GM19467 (cell line): ENCODE results near the gene MAGEA3.
"Not testable (repeated sequence)": the region's sequence is repeated elsewhere in the genome, so short reads cannot be mapped to it uniquely, and the experiment has no call there.

Source experiments
- ATAC-seq: cut with Tn5 transposase; IDR thresholded peaks from one replicate; pipeline ENCODE4 v1.9.1; 2021; ENCODE audit warnings: mild to moderate bottlenecking, moderate library complexity; ENCODE audit not compliant: unreplicated experiment

MAGEA3 gene

DNA sequence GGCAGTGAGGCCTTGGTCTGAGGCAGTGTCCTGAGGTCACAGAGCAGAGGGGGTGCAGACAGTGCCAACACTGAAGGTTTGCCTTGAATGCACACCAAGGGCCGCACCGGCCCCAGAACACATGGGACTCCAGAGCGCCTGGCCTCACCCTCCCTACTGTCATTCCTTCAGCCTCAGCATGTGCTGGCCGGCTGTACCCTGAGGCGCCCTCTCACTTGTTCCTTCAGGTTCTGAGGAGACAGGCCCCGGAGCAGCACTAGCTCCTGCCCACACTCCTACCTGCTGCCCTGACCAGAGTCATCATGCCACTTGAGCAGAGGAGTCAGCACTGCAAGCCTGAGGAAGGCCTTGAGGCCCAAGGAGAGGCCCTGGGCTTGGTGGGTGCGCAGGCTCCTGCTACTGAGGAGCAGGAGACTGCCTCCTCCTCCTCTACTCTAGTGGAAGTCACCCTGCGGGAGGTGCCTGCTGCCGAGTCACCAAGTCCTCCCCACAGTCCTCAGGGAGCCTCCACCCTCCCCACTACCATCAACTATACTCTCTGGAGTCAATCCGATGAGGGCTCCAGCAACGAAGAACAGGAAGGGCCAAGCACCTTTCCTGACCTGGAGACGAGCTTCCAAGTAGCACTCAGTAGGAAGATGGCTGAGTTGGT, 37.4 kb downstream of the MAGEA3 start:
- ATAC-seq: no peak

GRCh38 chrX:152736528-152736927, 37.9 kb downstream of the MAGEA3 start:
- ATAC-seq: not testable (repeated sequence)

- no peak for ATAC-seq
Observed at GRCh38 chrX:152738560-152738959, 40.0 kb downstream of the MAGEA3 start.
